Esophagus squamous epithelium (tissue), 5 donors: ENCODE measurements around the gene CLDN2. TPM values are rescaled to one million over a fixed set of nuclear protein-coding genes. Genes with fewer than 3 reads are reported as not detected.

Experiments used
- DNase-seq: peaks from one replicate; lab custom pipeline; 2025; lab: John Stamatoyannopoulos, UW
- H3K27ac ChIP-seq, 4 donors: fragments of 200-600 bp; sonication (generic); one replicate each; pipeline ENCODE4 v1.5.1; 2016 to 2019; ENCODE audit warnings: mild to moderate bottlenecking in 1 of 4
- H3K27me3 ChIP-seq, 4 donors: fragments of 200-600 bp; sonication (generic); 1 replicate in 3 of 4; 2 replicates in 1 of 4; pipeline versions ENCODE4 v1.5.1 to v1.6.0; 2017 to 2021; ENCODE audit warnings: antibody characterized with exemption in 1 of 4
- H3K36me3 ChIP-seq, 3 donors: fragments of 200-600 bp; sonication (generic); one replicate each; pipeline ENCODE4 v1.5.1; 2016 to 2019
- H3K4me1 ChIP-seq, 3 donors: fragments of 200-600 bp; sonication (generic); one replicate each; pipeline ENCODE4 v1.5.1; 2017 to 2019
- H3K4me3 ChIP-seq, 4 donors: fragments of 200-600 bp; sonication (generic); 1 replicate in 3 of 4; 2 replicates in 1 of 4; pipeline ENCODE4 v1.5.1; 2016 to 2019; ENCODE audit warnings: mild to moderate bottlenecking in 2 of 4, moderate library complexity in 1 of 4
- H3K9me3 ChIP-seq, 3 donors: fragments of 200-600 bp; sonication (generic); one replicate each; pipeline ENCODE4 v1.5.1; 2016 to 2019
- POLR2A ChIP-seq, 4 donors: fragments of 450-650 bp; IDR thresholded peaks; one replicate each; pipeline ENCODE4 v1.6.1; 2017; ENCODE audit warnings: antibody characterized with exemption in 4 of 4, mild to moderate bottlenecking in 4 of 4, moderate library complexity in 3 of 4
- WGBS, 2 donors: methylation state at CpG; one replicate each; pipeline ENCODE4 v1.1.5; 2018; 5-methylcytosine and 5-hydroxymethylcytosine counted together
- intact Hi-C: fragments of 100-400 bp; cut with DNase I; formaldehyde crosslinking; loops from one replicate; pipeline ENCODE4 v1.15.0; 2022
- total RNA-seq, 4 donors: library from RNA; depleted of rRNA; stranded (reverse); fragments of >200 nt; gene quantifications; one replicate each; pipeline ENCODE4 v1.1.0, GENCODE V29; 2016
- TF ChIP-seq, protein P1 (sequence below), 6 experiments: fragments of 450-650 bp in 4 of 6; fragments of 200-600 bp in 2 of 6; sonication (generic) in 2 of 6; IDR thresholded peaks; one replicate each; pipeline ENCODE4 v1.5.1; 2016 to 2019; ENCODE audit warnings: antibody characterized with exemption in 6 of 6, mild to moderate bottlenecking in 4 of 6, moderate library complexity in 4 of 6
- donor health status: DM: yes; HTN: yes; CAD: no.

Gene CLDN2
- total RNA-seq, 4 donors from 2014 or later = not detected

DNA sequence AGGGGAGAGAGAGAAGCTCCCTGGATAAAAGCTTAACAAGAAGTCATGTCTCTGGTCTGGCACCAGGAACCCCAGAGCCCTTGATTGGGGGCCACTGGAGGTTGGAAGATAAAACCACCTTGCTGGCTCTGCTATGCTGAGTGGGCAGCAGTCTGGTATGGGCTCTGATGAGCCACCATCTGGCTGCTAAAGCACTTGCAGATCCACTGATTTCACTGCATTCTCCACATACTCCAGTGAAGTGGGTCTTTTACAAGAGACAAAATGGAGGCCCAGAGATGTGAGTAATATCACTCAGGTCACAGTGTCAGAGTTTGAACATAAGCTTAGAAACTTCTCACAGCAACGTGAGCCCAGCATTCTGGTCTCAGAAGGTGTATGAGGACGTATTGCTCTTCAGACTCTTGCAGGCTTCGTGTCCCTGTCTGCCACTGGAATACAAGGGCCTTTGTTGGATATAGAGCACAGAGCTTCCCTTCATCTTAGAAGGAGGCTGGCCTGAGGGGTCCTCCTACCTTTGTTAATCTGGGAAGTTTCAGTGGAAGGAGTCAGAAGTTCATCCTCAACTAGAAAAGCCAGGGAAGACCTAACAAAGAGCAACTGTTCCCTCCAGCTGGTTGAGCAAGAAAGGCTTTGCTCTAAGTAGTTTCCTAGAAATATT is 11.8 kb downstream of the CLDN2 start:
- no peaks in the 10 kb centered on the region for H3K4me1 ChIP-seq

GRCh38 chrX:106932492-106932923 is 12.3 kb downstream of the CLDN2 start:
- H3K9me3 ChIP-seq = no peaks in the 10 kb centered on the region
- TF ChIP-seq POLR2A (IDR thresholded peaks at IDR 0.05) = no peak
- TF ChIP-seq, protein P1, sequence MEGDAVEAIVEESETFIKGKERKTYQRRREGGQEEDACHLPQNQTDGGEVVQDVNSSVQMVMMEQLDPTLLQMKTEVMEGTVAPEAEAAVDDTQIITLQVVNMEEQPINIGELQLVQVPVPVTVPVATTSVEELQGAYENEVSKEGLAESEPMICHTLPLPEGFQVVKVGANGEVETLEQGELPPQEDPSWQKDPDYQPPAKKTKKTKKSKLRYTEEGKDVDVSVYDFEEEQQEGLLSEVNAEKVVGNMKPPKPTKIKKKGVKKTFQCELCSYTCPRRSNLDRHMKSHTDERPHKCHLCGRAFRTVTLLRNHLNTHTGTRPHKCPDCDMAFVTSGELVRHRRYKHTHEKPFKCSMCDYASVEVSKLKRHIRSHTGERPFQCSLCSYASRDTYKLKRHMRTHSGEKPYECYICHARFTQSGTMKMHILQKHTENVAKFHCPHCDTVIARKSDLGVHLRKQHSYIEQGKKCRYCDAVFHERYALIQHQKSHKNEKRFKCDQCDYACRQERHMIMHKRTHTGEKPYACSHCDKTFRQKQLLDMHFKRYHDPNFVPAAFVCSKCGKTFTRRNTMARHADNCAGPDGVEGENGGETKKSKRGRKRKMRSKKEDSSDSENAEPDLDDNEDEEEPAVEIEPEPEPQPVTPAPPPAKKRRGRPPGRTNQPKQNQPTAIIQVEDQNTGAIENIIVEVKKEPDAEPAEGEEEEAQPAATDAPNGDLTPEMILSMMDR (IDR thresholded peaks at IDR 0.05) = no peak
- no peak overlapping the region for H3K27ac ChIP-seq
- WGBS, 2 donors = 66 to 85% methylated on average over 3 to 4 of the region's 4 CpGs
- H3K27me3 ChIP-seq = no peaks in the 10 kb centered on the region
- H3K36me3 ChIP-seq = no peaks in the 10 kb centered on the region
- H3K4me1 ChIP-seq = no peaks in the 10 kb centered on the region
- DNase-seq = no peak
- intact Hi-C loops = no loop called here
- no peak overlapping the region for H3K4me3 ChIP-seq

More for the DNA sequence above, 11.8 kb downstream of the CLDN2 start:
- no peaks in the 10 kb centered on the region for H3K36me3 ChIP-seq
- no peaks in the 10 kb centered on the region for H3K27me3 ChIP-seq
- intact Hi-C loops = no loop called here
- 67 to 80% methylated on average over 1 to 3 of the region's 3 CpGs for WGBS, 2 donors
- H3K4me3 ChIP-seq = no peak overlapping the region
- H3K9me3 ChIP-seq = no peaks in the 10 kb centered on the region
- DNase-seq = no peak
- H3K27ac ChIP-seq = no peak overlapping the region
- TF ChIP-seq, protein P1 (IDR thresholded peaks at IDR 0.05) = no peak
- TF ChIP-seq POLR2A (IDR thresholded peaks at IDR 0.05) = no peak

DNA sequence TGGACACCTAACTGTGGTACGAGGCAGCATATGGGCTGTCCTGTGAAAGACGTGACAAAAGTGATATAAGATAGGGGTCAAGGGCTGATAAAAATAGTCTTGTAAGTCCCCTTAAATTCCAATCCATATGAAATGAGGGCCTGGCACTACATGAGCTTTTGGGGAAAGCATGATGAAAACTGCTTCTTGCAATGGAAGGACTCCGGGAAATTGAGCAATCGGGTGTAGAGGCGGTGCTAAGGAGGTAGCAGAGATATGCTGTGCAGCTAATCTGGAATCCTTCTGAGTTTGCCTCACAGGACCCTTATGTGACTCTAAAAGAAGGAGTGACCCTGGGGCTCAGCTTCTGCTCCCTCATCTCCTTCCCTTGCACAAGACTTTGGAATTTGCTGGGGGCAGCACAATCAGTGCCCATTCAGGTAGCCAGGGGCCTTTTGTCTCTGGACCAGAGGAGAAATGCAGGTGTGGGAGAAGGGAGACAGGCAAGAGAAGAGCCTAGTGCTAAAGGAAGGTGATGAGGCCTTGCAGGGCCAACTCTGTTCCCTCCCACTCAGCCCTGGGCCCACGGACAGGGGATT is 12.8 kb downstream of the CLDN2 start:
- no peaks in the 10 kb centered on the region for H3K27me3 ChIP-seq
- H3K9me3 ChIP-seq = no peaks in the 10 kb centered on the region
- intact Hi-C loops = no loop called here
- no peak overlapping the region for H3K4me3 ChIP-seq
- no peak for DNase-seq
- H3K27ac ChIP-seq = no peak overlapping the region
- 84 to 90% methylated on average over 5 of the region's 6 CpGs for WGBS, 2 donors
- no peaks in the 10 kb centered on the region for H3K4me1 ChIP-seq
- TF ChIP-seq POLR2A (IDR thresholded peaks at IDR 0.05) = no peak
- TF ChIP-seq, protein P1 (IDR thresholded peaks at IDR 0.05) = no peak
- no peaks in the 10 kb centered on the region for H3K36me3 ChIP-seq

DNA sequence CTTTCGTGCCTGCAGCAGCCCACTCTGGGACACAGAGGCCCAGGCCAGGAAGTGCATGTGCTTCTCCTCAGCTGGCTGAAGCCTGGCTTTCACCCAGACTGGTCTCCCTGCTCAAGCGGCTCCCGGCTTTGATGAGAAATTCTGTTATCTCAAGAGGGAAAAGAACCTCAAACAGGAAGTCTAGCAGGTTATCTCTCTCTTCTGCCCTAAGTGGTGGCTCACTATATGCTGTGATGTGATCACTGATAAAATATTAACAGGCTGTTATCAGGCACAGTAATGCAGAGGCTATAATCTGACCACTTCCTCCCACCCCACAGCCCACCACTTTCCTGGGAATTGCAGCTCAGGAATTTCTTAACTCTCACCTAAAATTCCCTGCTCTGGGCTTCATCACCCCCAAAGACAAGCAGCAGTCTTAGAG is 13.3 kb downstream of the CLDN2 start:
- Histone ChIP-seq H3K27ac (no peak overlapping the region), H3K4me1 (no peaks in the 10 kb centered on the region), H3K36me3 (no peaks in the 10 kb centered on the region), H3K9me3 (no peaks in the 10 kb centered on the region), H3K27me3 (no peaks in the 10 kb centered on the region), H3K4me3 (no peak overlapping the region)
- WGBS, 2 donors = 17 to 60% methylated on average over 1 to 2 of the region's 3 CpGs
- no peak for TF ChIP-seq POLR2A (IDR thresholded peaks at IDR 0.05)
- TF ChIP-seq, protein P1 (IDR thresholded peaks at IDR 0.05) = no peak
- no peak for DNase-seq
- intact Hi-C loops = no loop called here

GRCh38 chrX:106935175-106935574 is 15.0 kb downstream of the CLDN2 start:
- Histone ChIP-seq H3K9me3 (no peaks in the 10 kb centered on the region), H3K27ac (no peak overlapping the region), H3K36me3 (no peaks in the 10 kb centered on the region), H3K27me3 (no peaks in the 10 kb centered on the region), H3K4me1 (no peaks in the 10 kb centered on the region), H3K4me3 (no peak overlapping the region)
- DNase-seq = no peak
- TF ChIP-seq, protein P1 (IDR thresholded peaks at IDR 0.05) = no peak
- TF ChIP-seq POLR2A (IDR thresholded peaks at IDR 0.05) = no peak
- intact Hi-C loops = no loop called here
- 27 to 36% methylated on average over 3 to 4 of the region's 4 CpGs for WGBS, 2 donors
